Esophagus squamous epithelium (tissue), 4 donors: ENCODE results near the gene DOK6.

Source experiments
- POLR2A ChIP-seq, 4 donors: fragments of 450-650 bp; IDR thresholded peaks; one replicate each; pipeline ENCODE4 v1.6.1; 2017; ENCODE audit warnings: antibody characterized with exemption in 4 of 4, mild to moderate bottlenecking in 4 of 4, moderate library complexity in 3 of 4
- TF ChIP-seq, protein P1 (sequence below), 6 experiments: fragments of 450-650 bp in 4 of 6; fragments of 200-600 bp in 2 of 6; sonication (generic) in 2 of 6; IDR thresholded peaks; one replicate each; pipeline ENCODE4 v1.5.1; 2016 to 2019; ENCODE audit warnings: antibody characterized with exemption in 6 of 6, mild to moderate bottlenecking in 4 of 6, moderate library complexity in 4 of 6

DNA sequence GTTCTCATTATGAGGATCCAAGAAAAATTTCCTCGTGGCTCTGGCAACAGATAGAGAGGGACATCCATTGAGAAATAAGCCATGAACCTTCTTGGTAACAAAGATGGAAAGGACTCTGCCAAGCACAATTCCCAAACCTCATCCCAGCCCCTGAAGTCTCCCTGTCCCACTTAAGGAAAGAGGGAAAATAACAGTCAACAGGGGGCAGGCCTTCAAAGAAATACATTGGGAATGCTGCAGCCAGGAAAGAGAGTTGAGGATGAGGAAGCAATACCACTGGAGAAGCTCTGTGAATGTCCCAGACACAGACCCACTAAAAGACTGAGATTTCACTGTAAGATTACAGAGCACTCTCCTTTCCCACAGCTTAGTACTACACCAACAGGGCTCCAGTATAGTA lies 453.8 kb downstream of the DOK6 start:
- TF ChIP-seq POLR2A (IDR thresholded peaks at IDR 0.05) = no peak
- TF ChIP-seq, protein P1, sequence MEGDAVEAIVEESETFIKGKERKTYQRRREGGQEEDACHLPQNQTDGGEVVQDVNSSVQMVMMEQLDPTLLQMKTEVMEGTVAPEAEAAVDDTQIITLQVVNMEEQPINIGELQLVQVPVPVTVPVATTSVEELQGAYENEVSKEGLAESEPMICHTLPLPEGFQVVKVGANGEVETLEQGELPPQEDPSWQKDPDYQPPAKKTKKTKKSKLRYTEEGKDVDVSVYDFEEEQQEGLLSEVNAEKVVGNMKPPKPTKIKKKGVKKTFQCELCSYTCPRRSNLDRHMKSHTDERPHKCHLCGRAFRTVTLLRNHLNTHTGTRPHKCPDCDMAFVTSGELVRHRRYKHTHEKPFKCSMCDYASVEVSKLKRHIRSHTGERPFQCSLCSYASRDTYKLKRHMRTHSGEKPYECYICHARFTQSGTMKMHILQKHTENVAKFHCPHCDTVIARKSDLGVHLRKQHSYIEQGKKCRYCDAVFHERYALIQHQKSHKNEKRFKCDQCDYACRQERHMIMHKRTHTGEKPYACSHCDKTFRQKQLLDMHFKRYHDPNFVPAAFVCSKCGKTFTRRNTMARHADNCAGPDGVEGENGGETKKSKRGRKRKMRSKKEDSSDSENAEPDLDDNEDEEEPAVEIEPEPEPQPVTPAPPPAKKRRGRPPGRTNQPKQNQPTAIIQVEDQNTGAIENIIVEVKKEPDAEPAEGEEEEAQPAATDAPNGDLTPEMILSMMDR (IDR thresholded peaks at IDR 0.05) = no peak
